Measurements from ENCODE around the gene EZR. TPM values are rescaled to one million over a fixed set of nuclear protein-coding genes. Genes with fewer than 3 reads are reported as not detected.

Gene EZR
- total RNA-seq, 1 experiment from 2014 or later, result 29.3 TPM

GRCh38 chr6:158818581-158819212 lies 471 bp downstream of the EZR start:
- peak; percentile 25 for DNase-seq (ENCODE audit: low spot score)

GRCh38 chr6:158817728-158818580 lies 1.2 kb downstream of the EZR start:
- DNase-seq (ENCODE audit: low spot score), result peak; percentile 33

GRCh38 chr6:158816803-158817727 lies 2.1 kb downstream of the EZR start:
- no peak for DNase-seq (ENCODE audit: low spot score)

GRCh38 chr6:158816329-158816728 lies 2.8 kb downstream of the EZR start:
- no peak for DNase-seq (ENCODE audit: low spot score)

- no peak for DNase-seq (ENCODE audit: low spot score)
Observed at GRCh38 chr6:158815907-158816306, 3.3 kb downstream of the EZR start.

GRCh38 chr6:158815379-158815724 lies 3.8 kb downstream of the EZR start:
- DNase-seq (ENCODE audit: low spot score), result no peak

GRCh38 chr6:158813032-158813431 lies 6.1 kb downstream of the EZR start:
- DNase-seq (ENCODE audit: low spot score), result no peak

- no peak for DNase-seq (ENCODE audit: low spot score)
Observed at GRCh38 chr6:158812611-158813010, 6.6 kb downstream of the EZR start.

- DNase-seq (ENCODE audit: low spot score), result no peak
Observed at GRCh38 chr6:158810155-158811095, 8.7 kb downstream of the EZR start.

- no peak for DNase-seq (ENCODE audit: low spot score)
Observed at GRCh38 chr6:158808941-158809678, 10.1 kb downstream of the EZR start.

GRCh38 chr6:158808442-158808833 lies 10.7 kb downstream of the EZR start:
- DNase-seq (ENCODE audit: low spot score), result no peak

GRCh38 chr6:158807515-158808441 lies 11.4 kb downstream of the EZR start:
- no peak for DNase-seq (ENCODE audit: low spot score)

- DNase-seq (ENCODE audit: low spot score), result no peak
Observed at GRCh38 chr6:158805698-158806377, 13.3 kb downstream of the EZR start.

- no peak for DNase-seq (ENCODE audit: low spot score)
Observed at GRCh38 chr6:158804207-158804606, 15.0 kb downstream of the EZR start.

GRCh38 chr6:158803733-158804143 lies 15.4 kb downstream of the EZR start:
- peak; percentile 28 for DNase-seq (ENCODE audit: low spot score)

GRCh38 chr6:158801655-158802294 lies 17.4 kb downstream of the EZR start:
- no peak for DNase-seq (ENCODE audit: low spot score)

- peak; percentile 26 for DNase-seq (ENCODE audit: low spot score)
Observed at GRCh38 chr6:158799051-158799792, 19.9 kb downstream of the EZR start.
